ENCODE results near the gene NMRK1. TPM values are rescaled to one million over a fixed set of nuclear protein-coding genes. Genes with fewer than 3 reads are reported as not detected.
A peak's percentile ranks its signal among the peaks of the same experiment; 100 is the strongest.

The NMRK1 gene
- total and polyA plus RNA-seq, 2 of the 13 experiments (the other 11 are each of a cell fraction or from before 2014, with no cell fraction given) = 9.1 to 12.9 TPM

GRCh38 chr9:75087824-75088645 is at the start of gene NMRK1, which contains the start of gene OSTF1 (continued):
- no peak; the same call in 1 of the 2 replicates for TF ChIP-seq CEBPG (CRISPR knock-in tag; IDR thresholded peaks at IDR 0.05)
- peak; percentile 37; the same call in 1 of the 2 replicates for TF ChIP-seq BCL6 (CRISPR knock-in tag; IDR thresholded peaks at IDR 0.05)
- peak; percentile 26 for TF ChIP-seq PHF20 (CRISPR knock-in tag; IDR thresholded peaks at IDR 0.05)
- TF ChIP-seq PAF1 (CRISPR knock-in tag; IDR thresholded peaks at IDR 0.05) = no peak
- TF ChIP-seq ZNF510 (CRISPR knock-in tag; IDR thresholded peaks at IDR 0.05; ENCODE audit: low read depth) = no peak
- no peak for TF ChIP-seq HIC2 (CRISPR knock-in tag; IDR thresholded peaks at IDR 0.05; ENCODE audit: low read depth)
- TF ChIP-seq ELF4 (CRISPR knock-in tag; IDR thresholded peaks at IDR 0.05; ENCODE audit: borderline replicate concordance) = no peak
- TF ChIP-seq WIZ (CRISPR knock-in tag; IDR thresholded peaks at IDR 0.05) = 0 out of 2 replicates have a peak, but pooled peaks have one; percentile 27
- peak; percentile 46; the same call in 1 of the 2 replicates for TF ChIP-seq CHCHD3 (CRISPR knock-in tag; IDR thresholded peaks at IDR 0.05)
- TF ChIP-seq THYN1 (CRISPR knock-in tag; IDR thresholded peaks at IDR 0.05; ENCODE audit: borderline replicate concordance, low read depth) = no peak
- TF ChIP-seq REPIN1 (CRISPR knock-in tag; IDR thresholded peaks at IDR 0.05; ENCODE audit: borderline replicate concordance, low read depth) = no peak
- TF ChIP-seq DMAP1 (CRISPR knock-in tag; IDR thresholded peaks at IDR 0.05) = peak; percentile 27
- TF ChIP-seq ATF7 (IDR thresholded peaks at IDR 0.05) = no peak
- TF ChIP-seq ATF7 (CRISPR knock-in tag; IDR thresholded peaks at IDR 0.05) = 0 out of 2 replicates have a peak, but pooled peaks have one; percentile 49
- TF ChIP-seq RNF2 (conservative IDR thresholded peaks at IDR 0.05; ENCODE audit: low read depth) = no peak
- no peak for TF ChIP-seq ZSCAN30 (CRISPR knock-in tag; IDR thresholded peaks at IDR 0.05)
- TF ChIP-seq MED8 (CRISPR knock-in tag; IDR thresholded peaks at IDR 0.05; ENCODE audit: insufficient replicate concordance) = no peak
- TF ChIP-seq ZFP91 (CRISPR knock-in tag; IDR thresholded peaks at IDR 0.05; ENCODE audit: borderline replicate concordance) = peak; percentile 54
- TF ChIP-seq ZNF318 (CRISPR knock-in tag; IDR thresholded peaks at IDR 0.05) = no peak

Data from HepG2 (cell line).